Activated T-cell treated with anti-CD3 and anti-CD28 coated beads for 48 hours (primary cell): Measurements from ENCODE around the gene ATP5MG.
"Not testable (repeated sequence)": the region's sequence is repeated elsewhere in the genome, so short reads cannot be mapped to it uniquely, and the experiment has no call there.

Source experiments
- DNase-seq: peaks from one replicate; pipeline ENCODE4 v3.0.0-alpha.2; 2020; ENCODE audit warnings: low read depth

The ATP5MG gene

DNA sequence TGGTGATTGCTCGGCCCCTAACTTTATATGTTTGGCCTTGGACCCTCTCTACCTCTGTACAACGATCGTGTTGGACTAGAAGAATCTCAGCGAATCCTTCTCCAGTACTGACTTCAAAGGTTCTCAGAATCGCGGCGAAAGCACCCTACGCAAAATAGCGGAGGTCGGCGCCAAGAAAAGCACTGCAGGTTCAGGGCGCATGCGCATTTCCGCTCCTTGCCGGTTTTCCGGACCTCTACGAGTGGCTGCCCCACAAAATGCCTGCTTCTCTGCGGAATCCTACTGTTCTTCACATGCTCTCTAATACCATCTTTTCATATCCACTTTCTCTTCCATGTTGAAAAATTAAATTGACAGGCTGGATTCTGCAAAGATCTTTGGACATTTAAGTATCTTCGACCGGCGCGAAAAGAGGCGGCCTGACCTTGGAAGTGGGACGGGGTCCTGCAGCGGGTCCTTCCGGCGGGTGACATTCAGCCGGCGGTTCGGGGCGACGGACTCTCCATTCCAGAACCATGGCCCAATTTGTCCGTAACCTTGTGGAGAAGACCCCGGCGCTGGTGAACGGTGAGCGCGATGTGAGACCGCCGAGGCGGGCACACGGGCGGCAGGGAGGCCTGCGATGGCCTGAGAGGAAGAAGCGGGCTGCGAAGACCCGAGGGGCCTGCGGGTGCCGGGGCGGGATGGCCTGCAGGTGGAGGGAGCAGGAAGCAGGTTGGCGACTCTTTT lies at the start of gene ATP5MG:
Gene ATP5MG (plus strand): TSS at position 456 of the 729 bp plus-strand sequence. CDS start 60 bp downstream, at position 516.
- peak; percentile 84 for DNase-seq

DNA sequence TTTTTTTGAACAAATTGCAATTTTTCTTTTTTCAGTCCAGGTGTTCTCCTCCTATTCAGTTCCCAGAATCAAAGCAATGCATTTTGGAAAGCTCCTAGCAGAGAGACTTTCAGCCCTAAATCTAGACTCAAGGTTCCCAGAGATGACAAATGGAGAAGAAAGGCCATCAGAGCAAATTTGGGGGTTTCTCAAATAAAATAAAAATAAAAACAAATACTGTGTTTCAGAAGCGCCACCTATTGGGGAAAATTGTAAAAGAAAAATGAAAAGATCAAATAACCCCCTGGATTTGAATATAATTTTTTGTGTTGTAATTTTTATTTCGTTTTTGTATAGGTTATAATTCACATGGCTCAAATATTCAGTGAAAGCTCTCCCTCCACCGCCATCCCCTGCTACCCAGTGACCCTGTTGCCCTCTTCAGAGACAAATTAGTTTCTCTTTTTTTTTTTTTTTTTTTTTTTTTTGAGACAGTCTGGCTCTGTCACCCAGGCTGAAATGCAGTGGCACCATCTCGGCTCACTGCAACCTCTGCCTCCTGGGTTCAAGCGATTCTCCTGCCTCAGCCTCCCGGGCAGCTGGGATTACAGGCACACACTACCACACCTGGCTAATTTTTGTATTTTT lies 48.2 kb upstream of the ATP5MG start:
- DNase-seq: no peak

GRCh38 chr11:118358071-118358470 lies 43.3 kb upstream of the ATP5MG start:
- DNase-seq: no peak

- DNase-seq: peak; percentile 96
Observed at GRCh38 chr11:118359295-118359958, 42.0 kb upstream of the ATP5MG start, which contains the start of gene UBE4A. TSS of gene UBE4A (plus strand) at chr11:118359600. CDS start at chr11:118365081, 5,481 bp downstream.

GRCh38 chr11:118364956-118365615 lies 36.3 kb upstream of the ATP5MG start:
- no peak for DNase-seq

DNA sequence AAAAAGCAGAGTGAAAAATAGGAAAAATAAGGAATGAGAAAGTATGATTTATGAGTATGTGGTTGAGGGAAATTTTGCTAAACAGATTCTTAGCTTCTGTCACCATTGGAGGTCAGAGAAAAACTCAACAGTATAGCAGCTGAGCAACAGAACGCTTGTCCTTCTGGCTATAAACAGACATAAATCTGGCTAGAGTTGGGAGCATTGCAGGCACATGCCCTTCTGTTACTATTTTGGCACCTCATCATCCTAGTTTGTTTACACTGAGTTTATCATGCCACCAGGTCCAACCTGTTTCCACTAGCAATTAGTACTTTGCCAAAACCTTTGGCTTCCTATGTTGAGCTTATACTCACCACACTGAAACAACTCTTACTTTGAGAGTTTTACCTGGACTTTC lies 35.1 kb upstream of the ATP5MG start:
- no peak for DNase-seq

GRCh38 chr11:118370774-118371173 lies 30.6 kb upstream of the ATP5MG start:
- DNase-seq: no peak

- DNase-seq: no peak
Observed at GRCh38 chr11:118373263-118373662, 28.1 kb upstream of the ATP5MG start.

DNA sequence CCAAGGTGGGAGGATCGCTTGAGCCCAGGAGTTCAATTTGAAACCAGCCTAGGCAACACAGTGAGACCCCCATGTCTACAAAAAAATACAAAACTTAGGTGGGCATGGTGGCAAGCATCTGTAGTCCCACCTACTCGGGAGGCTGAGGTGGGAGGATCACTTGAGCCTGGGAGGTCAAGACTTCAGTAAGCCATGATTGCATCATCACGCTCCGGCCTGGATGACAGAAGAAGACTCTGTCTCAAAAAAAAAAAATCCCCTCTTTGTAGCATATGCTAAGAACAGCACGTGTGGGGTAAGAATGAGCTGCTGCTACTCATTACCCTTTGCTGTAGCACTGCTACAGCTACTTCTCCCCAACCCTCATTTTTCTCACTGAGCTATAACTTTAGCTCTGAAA lies 27.5 kb upstream of the ATP5MG start:
- DNase-seq: no peak

GRCh38 chr11:118374729-118375128 lies 26.7 kb upstream of the ATP5MG start:
- DNase-seq: no peak

- no peak for DNase-seq
Observed at GRCh38 chr11:118375978-118376377, 25.4 kb upstream of the ATP5MG start.

DNA sequence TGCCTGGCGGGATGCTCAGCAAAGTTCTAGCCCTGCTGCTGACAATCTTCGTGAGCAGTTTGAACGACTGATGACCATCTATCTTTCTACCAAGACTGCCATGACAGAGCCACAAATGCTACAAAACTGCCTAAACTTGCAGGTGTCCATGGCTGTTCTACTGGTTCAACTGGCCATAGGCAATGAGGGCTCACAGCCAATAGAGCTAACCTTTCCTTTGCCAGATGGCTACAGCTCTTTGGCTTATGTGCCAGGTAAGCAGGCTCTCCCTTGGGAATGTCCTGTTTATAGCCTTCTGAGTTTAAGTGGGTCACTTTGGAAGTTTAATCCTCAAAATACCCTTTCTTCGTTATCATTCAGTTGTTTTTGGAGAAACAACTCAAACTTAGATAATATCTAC lies 21.9 kb upstream of the ATP5MG start:
- no peak for DNase-seq

- DNase-seq: no peak
Observed at GRCh38 chr11:118380571-118380970, 20.8 kb upstream of the ATP5MG start.

GRCh38 chr11:118382954-118383353 lies 18.5 kb upstream of the ATP5MG start:
- DNase-seq: no peak

- no peak for DNase-seq
Observed at GRCh38 chr11:118383657-118384056, 17.7 kb upstream of the ATP5MG start.

DNA sequence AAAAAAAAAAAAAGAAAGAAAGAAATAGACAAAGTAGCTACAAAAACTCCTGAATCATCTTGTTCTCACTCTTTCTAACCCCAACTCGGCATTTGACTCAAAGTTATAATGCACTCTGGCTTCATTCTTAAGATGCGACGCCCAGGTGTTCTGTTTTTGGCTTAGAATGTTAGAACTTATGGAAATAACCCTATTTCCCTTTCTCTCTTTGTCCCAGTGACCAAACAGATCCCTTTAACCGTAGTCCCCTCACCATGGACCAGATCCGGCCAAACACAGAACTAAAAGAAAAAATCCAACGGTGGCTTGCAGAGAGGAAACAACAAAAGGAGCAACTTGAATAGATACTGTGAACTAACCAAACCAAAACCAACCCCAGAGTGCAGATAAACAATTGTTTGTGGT lies 5.3 kb upstream of the ATP5MG start:
- DNase-seq: no peak

- DNase-seq: no peak
Observed at GRCh38 chr11:118397448-118397847, 4.0 kb upstream of the ATP5MG start.

- no peak for DNase-seq
Observed at GRCh38 chr11:118398791-118399559, 2.4 kb upstream of the ATP5MG start.

DNA sequence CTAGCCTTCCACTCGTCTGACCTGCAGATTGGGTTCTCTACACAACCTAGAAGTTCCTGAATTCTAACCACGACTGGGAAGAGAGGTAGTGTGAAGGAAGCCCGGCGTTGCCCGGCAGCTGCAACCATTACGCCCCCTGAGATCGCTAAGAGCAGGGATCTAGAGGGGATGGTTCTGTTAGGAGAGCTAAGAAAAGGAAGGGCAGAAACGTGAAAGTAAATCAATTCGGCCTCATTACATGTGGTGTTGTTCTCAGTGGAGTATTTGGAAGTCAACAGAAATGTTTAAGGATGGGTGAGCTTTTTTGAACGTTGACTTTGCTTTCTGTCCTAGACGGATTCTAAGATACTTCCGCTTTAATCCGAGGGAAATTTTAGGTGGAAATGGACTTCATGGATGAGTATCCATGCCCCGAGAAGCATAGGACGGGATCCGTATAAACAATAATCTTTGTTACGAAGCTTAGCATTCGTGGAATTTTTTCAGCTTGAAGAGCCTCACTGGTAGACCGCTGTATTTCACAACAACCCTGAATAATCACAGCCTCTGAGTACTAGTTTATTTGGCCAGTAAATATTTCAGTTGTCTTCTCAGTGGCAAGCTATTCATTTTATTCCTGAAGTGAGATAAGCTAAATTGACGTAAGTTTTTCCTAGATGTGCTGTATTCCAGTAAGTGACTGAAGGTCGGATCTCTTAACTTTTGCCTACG lies 629 bp downstream of the ATP5MG start:
- no peak for DNase-seq

DNA sequence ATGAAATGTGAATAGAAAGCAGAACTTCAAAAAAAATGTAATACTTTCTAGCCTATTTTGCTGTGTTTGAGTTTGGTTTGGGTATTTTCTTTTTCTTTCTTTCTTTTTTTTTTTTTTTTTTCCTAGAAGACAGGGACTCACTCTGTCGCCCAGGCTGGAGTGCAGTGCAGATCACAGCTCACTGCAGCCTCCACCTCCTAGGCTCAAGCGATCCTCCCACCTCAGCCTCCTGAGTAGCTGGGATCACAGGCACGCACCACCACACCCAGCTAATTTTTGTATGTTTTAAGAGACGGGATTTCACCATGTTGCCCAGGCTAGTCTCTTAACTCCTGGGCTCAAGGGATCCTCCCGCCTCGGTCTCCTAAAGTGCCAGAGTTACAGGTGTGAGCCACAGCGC lies 1.2 kb downstream of the ATP5MG start:
- DNase-seq: not testable (repeated sequence)

DNA sequence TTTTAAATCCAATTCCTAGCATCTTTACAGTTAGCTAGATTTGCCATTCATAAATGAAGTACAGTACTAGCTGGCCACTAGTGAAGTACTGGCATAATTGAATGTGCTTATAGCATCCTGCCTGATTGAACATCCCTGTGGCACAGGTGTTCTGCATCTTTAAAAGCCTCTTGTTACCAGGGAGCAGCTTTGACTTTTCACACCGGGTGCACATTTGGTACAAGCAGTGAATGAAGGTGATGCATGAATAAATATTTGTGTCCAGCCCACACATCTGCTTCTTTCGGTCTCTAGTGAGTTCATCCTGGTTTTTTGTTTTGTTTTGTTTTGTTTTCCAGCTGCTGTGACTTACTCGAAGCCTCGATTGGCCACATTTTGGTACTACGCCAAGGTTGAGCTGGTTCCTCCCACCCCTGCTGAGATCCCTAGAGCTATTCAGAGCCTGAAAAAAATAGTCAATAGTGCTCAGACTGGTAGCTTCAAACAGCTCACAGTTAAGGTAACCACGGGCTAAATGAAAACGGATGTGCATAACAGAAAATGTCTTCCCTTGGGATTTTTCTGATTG lies 5.3 kb downstream of the ATP5MG start:
- DNase-seq: no peak
